Stimulated activated CD4-positive, alpha-beta T cell treated with anti-CD3 and anti-CD28 coated beads, Interleukin-2, amount 100 ng/mL, for 24 hours (primary cell): ENCODE data around the gene NUDT22.
A peak's percentile ranks its signal among the peaks of the same experiment; 100 is the strongest.

Experiments used
- DNase-seq, 2 donors: peaks; one replicate each; pipeline ENCODE4 v3.0.0-alpha.2; 2020

Gene NUDT22

DNA sequence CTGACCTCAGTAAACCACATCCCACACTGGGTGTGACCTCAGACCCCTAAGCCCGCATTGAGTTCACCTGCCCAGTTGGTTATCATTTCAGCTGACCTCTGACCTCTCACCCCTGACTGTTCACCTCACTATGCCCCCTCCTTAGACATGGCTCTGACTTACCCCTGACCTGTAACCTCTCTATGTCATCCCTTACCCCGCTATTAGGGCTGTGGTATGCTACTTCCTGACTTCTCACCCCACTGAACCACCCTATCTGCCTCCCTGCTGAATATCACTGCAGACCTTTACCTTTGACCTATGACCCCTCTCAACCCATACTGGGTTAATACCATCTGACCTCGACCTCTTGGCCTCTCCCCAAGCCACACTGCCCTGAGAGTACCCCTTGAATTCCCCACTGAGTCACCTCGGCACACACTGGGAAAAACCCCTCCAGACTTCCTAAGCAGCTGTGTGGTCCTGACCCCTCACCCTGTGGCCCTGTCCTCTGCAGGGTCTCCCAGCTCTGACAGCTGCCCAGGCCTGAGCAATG is 33.5 kb downstream of the NUDT22 start:
- no peak for DNase-seq

DNA sequence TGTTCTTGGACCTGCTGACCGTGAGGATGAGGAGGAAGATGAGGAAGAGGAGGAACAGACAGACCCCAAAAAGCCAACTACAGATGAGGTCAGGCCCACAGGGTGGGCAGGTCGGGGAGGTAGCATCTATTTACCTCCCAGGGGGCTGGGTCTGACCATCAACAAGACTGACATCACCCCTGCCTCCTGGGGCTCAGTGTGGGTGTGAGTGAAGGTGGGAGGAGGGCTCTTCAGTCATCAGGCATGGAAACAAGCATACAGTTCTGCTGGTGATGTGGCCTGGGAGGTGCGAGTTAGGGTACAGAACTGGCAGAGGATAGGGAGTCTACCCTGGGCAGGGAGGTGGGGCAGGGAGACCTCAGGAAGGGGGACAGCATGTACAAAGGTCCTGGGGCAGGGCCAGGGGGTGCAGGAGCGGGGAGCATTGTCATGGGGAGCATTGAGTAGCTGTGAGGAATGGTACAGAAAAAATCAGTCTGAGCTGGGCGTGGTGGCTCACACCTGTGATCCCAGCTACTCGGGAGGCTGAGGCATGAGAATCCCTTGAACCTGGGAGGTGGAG is 34.2 kb downstream of the NUDT22 start:
- no peak for DNase-seq

GRCh38 chr11:64261556-64262080 is 35.5 kb downstream of the NUDT22 start:
- DNase-seq: no peak

- no peak for DNase-seq
These were observed 36.4 kb downstream of the NUDT22 start for GRCh38 chr11:64262271-64263002.

GRCh38 chr11:64263021-64263946 is 37.2 kb downstream of the NUDT22 start:
- no peak for DNase-seq

DNA sequence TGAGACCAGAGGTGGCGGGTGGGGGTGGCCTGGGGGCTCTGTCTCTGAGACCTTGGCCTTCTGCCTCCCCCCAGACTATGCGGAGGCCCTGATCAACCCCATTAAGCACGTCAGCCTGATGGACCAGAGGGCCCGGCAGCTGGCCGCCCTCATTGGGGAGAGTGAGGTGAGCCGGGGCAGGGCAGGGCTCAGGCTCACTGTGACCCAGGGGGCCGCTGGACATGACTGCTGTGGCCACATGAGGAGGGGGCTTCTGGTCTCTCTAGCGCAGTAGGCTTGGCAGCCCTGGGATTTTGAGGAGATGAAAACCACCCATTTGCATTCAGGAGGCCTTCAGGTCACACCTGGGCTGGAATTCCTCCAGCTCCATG is 37.9 kb downstream of the NUDT22 start:
- no peak for DNase-seq

GRCh38 chr11:64264371-64264852 is 38.3 kb downstream of the NUDT22 start:
- no peak for DNase-seq

- DNase-seq: no peak
These were observed 39.4 kb downstream of the NUDT22 start for GRCh38 chr11:64265176-64266160.

DNA sequence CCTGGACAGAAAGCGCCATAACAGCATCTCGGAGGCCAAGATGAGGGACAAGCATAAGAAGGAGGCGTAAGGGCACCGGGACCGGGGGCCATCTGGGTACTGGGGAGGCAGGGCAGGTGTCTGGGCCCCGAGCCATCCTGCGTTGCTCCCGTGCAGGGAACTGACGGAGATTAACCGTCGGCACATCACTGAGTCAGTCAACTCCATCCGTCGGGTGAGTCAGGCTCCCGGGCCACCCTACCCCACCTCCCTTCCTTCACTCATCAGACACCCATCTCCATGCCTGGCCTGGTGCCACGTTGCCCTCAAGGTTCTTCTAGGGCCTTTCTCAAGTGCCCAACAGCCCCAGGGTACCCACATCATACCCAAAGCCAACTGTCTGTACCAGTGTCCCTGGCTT is 40.3 kb downstream of the NUDT22 start:
- no peak for DNase-seq

DNA sequence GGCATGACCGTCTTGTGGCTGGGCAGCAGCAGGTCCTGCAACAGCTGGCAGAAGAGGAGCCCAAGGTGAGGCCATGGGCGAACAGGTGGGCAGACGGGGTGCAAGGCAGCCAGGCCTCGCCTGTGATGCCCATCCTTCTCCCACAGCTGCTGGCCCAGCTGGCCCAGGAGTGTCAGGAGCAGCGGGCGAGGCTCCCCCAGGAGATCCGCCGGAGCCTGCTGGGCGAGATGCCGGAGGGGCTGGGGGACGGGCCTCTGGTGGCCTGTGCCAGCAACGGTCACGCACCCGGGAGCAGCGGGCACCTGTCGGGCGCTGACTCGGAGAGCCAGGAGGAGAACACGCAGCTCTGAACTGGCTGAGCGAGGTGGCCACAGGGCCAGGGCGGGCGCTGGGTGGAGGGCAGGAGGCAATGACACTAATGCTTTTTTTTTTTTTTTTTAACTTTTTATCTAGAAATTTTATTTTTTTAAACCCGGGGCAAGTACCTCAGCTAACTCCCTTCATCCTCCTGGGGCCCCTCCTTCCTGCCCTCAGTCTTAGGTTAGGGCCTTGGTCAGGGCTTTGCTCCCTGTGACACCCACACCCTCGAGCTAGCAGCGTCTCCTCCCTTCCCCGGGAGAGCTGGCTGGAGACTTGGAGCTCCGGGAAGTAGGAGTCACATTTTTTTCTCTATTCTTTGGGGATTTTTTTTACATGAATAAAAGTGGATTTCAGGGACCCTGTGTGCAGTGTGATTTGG is 41.3 kb downstream of the NUDT22 start:
- no peak for DNase-seq

DNA sequence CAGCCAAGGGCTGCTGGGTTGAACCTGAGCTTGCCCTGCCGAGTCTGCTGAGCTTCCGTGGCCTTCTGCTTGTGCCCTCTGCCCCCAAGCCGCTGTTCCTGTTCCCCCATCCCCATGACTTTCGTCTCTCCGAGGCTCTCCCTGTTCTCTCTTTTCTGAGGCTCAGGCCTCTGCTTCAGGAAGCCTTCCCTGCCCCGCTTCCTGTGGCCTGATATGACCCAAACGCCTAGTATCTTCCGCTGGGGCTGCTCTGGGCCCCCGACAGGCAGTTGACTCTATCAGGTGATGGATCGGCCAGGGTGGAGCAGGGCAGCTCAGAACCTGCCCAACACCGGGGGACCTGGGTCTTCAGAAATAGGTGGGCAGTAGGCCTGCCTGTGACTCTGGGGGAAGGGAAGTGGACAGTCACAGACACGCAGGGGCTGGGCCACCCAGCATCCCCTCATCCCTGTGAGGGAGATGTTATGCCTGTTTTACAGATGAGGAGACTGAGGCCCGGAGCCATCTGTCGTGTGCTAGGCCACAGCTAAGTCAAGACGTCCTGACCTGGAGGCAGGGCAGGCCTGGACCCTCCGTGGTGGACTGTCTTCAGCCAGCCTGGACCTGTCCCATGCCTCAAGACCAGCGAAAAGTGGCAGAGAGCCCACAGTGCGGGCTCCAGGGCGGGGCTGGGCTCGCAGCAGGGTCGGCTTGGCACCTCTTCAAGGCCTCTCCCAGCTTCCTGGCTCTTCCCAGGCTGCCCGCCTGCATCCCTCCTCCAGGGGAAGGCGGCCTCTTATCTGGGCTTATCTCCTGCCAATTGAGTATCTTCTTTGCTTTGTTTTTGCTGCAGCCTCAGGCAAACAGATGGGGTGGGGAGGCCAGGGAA is 42.2 kb downstream of the NUDT22 start:
- no peak for DNase-seq

- peak; percentile 45 to 65 for DNase-seq
These were observed 42.9 kb downstream of the NUDT22 start for GRCh38 chr11:64268893-64269539.

- DNase-seq: peak; percentile 99
These were observed 43.6 kb downstream of the NUDT22 start for GRCh38 chr11:64269540-64270220.

DNA sequence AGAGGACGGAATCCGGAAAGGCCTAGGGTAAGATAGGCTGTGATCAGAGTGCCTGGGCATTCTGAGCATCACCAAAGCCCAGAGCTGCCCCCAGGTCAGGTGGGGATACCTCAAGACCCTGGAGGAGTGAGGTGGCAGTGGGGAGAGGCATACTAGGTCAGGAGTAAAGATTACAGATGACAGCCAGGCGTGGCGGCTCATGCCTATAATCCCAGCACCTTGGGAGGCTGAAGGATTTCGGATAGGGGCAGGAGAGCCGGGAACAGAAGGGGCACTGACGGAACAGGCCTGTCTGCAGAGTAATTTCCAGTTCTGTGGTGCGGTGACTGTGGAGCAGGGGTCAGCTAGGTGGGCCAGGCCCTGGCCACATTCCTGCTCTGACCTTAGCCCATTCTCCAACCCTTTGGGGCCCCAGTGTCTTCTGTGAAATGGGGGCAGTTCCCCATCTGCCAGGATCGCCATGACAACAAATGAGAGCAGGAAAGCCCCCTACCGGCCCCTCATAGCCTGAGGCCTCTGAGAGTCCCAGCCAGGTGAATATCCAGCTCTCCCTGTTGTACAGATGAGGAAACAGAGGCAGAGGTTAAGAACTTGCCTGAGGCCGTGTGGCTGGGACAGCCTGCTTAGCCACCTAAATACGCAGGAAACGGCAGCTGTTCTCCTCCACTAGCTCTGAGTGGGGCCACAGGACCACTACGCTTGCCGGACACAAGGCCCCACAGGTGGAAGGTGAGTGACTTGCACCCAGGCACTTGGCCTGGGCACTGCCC is 49.1 kb downstream of the NUDT22 start:
- no peak for DNase-seq

GRCh38 chr11:64275841-64276240 is 49.8 kb downstream of the NUDT22 start:
- no peak for DNase-seq

DNA sequence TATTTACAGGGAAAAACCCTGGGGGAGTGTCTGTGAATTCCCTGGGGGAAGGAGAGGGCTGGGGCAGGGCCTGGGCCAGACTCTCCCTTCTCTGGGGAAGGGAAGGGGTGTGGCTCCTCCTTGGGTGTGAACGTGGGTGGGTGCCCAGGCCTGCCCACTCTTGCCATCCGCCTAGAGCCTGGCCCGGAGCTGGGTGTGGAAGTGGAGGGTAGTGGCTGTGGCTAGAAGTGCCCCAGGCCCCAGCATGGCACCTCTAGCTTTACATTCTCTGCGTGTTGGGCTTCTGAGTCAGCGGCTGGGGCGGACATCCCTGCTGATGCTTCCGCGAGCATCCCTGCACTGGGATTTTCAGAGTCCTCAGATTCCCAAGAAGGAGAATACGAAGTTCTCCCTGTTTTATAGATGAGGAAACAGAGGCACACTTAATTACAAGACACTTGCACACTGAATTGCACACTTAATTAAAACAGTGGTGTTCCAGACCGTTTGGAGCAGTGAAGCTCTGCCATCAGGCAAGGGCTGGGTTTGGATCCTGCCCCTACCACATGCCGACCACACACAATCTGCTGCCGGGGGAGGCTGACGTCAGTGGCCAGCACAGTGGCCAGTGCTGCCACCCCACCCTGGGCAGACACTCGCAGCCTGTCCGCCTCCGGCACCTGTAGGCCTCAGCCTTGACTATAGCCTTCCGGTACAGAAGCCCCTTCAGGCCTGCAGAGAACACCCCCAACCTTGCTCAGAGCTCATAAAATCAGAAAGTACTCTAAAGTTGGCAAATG is 50.8 kb downstream of the NUDT22 start:
- DNase-seq: no peak

- DNase-seq: no peak
These were observed 52.6 kb downstream of the NUDT22 start for GRCh38 chr11:64278576-64279190.
